Measurements from ENCODE around the gene HBD. TPM values are rescaled to one million over a fixed set of nuclear protein-coding genes. Genes with fewer than 3 reads are reported as not detected.

HBD gene
- total and polyA plus RNA-seq, 9 of the 15 experiments (the other 6 are each of a cell fraction or from before 2014, with no cell fraction given) = 11.8 to 169 (median 36.0) TPM

GRCh38 chr11:5235364-5236095 lies 1.2 kb upstream of the HBD start (continued):
- no peak for TF ChIP-seq ZBTB34 (CRISPR knock-in tag; IDR thresholded peaks at IDR 0.05)
- TF ChIP-seq LARP7 (IDR thresholded peaks at IDR 0.05) = peak; percentile 98
- no peak for TF ChIP-seq FIP1L1 (IDR thresholded peaks at IDR 0.05; ENCODE audit: low read depth, low read length, poor library complexity, severe bottlenecking)
- TF ChIP-seq SAFB2 (IDR thresholded peaks at IDR 0.05; ENCODE audit: borderline replicate concordance, low read depth, low read length, severe bottlenecking) = no peak
- TF ChIP-seq ZNF165 (CRISPR knock-in tag; IDR thresholded peaks at IDR 0.05; ENCODE audit: borderline replicate concordance) = no peak
- no peak for TF ChIP-seq RFX5 (IDR thresholded peaks at IDR 0.05; ENCODE audit: low read depth, low read length)
- no peak for TF ChIP-seq HIVEP1 (CRISPR knock-in tag; IDR thresholded peaks at IDR 0.05)
- TF ChIP-seq HNRNPL (IDR thresholded peaks at IDR 0.05; ENCODE audit: low read depth, low read length) = no peak
- no peak for TF ChIP-seq ZNF354B (CRISPR knock-in tag; IDR thresholded peaks at IDR 0.05)
- TF ChIP-seq GATAD2A (IDR thresholded peaks at IDR 0.05) = peak; percentile 59; the same call in 1 of the 2 replicates
- TF ChIP-seq HNRNPUL1 (IDR thresholded peaks at IDR 0.05; ENCODE audit: low read length) = no peak
- no peak for TF ChIP-seq NELFE (IDR thresholded peaks at IDR 0.05; ENCODE audit: insufficient read depth, insufficient read length)
- TF ChIP-seq CBFA2T2 (conservative IDR thresholded peaks at IDR 0.05) = no peak
- TF ChIP-seq MXD1 (CRISPR knock-in tag; IDR thresholded peaks at IDR 0.05; ENCODE audit: borderline replicate concordance, poor library complexity, severe bottlenecking) = no peak
- TF ChIP-seq TBP (optimal IDR thresholded peaks at IDR 0.05; ENCODE audit: low read depth, low read length) = no peak
- no peak for TF ChIP-seq MGA (IDR thresholded peaks at IDR 0.05)

Data from K562 (cell line).